Neural cell (in vitro differentiated cells): ENCODE data around the gene NFATC3. TPM values are rescaled to one million over a fixed set of nuclear protein-coding genes. Genes with fewer than 3 reads are reported as not detected.

Source experiments
- H2AFZ ChIP-seq: fragments of 200-600, 300-800 bp; sonication (generic), shearing (Covaris generic); 2 replicates; pipeline ENCODE4 v1.6.0; 2014; ENCODE audit warnings: low read depth, mild to moderate bottlenecking, antibody characterized with exemption, low read length, moderate library complexity
- H3F3A ChIP-seq: fragments of 200-600 bp; shearing (Covaris generic); 2 replicates; pipeline ENCODE4 v1.6.1; 2016; ENCODE audit warnings: mild to moderate bottlenecking, moderate library complexity, mixed read lengths, antibody characterized with exemption, low read length; ENCODE audit not compliant: insufficient read depth, poor library complexity, severe bottlenecking
- H3K27ac ChIP-seq: fragments of 200-600, 300-800 bp; sonication (generic), shearing (Covaris generic); 2 replicates; pipeline ENCODE4 v1.5.1; 2014; ENCODE audit warnings: mild to moderate bottlenecking, low read length, moderate library complexity
- H3K27me3 ChIP-seq: fragments of 300-800, 200-600 bp; sonication (generic), shearing (Covaris generic); 2 replicates; pipeline ENCODE4 v1.6.0; 2014; ENCODE audit warnings: mild to moderate bottlenecking, low read depth, low read length, moderate library complexity; ENCODE audit not compliant: insufficient read depth
- H3K36me3 ChIP-seq: fragments of 300-800, 200-600 bp; sonication (generic), shearing (Covaris generic); 2 replicates; pipeline ENCODE4 v1.5.1; 2014; ENCODE audit warnings: mild to moderate bottlenecking, antibody characterized with exemption, low read length, moderate library complexity; ENCODE audit not compliant: insufficient read depth
- H3K4me2 ChIP-seq: fragments of 300-800, 200-600 bp; sonication (generic), shearing (Covaris generic); 2 replicates; pipeline ENCODE4 v1.6.0; 2014; ENCODE audit warnings: mild to moderate bottlenecking, low read length
- H3K4me3 ChIP-seq: fragments of 300-800, 200-600 bp; sonication (generic), shearing (Covaris generic); 2 replicates; pipeline ENCODE4 v1.5.1; 2014; ENCODE audit warnings: mild to moderate bottlenecking, low read length, moderate library complexity
- H3K79me2 ChIP-seq: fragments of 200-600 bp; shearing (Covaris generic); replicated peaks from 2 replicates; pipeline ENCODE4 v1.6.0; 2014; ENCODE audit warnings: mild to moderate bottlenecking, low read length, moderate library complexity; ENCODE audit not compliant: insufficient read depth
- H3K9ac ChIP-seq: fragments of 300-800, 200-600 bp; sonication (generic), shearing (Covaris generic); 2 replicates; pipeline ENCODE4 v1.6.1; 2016; ENCODE audit warnings: mild to moderate bottlenecking, low read length, mixed read lengths
- H3K9me2 ChIP-seq: fragments of 200-600 bp; shearing (Covaris generic); 2 replicates; pipeline ENCODE4 v1.6.1; 2016; ENCODE audit warnings: mild to moderate bottlenecking, low read length, mixed read lengths; ENCODE audit not compliant: insufficient read depth
- H3K9me3 ChIP-seq: fragments of 200-600, 300-800 bp; sonication (generic), shearing (Covaris generic); 2 replicates; pipeline ENCODE4 v1.6.1; 2016; ENCODE audit warnings: mild to moderate bottlenecking, mixed run types, low read length, moderate library complexity, mixed read lengths
- H4K20me1 ChIP-seq: fragments of 200-600 bp; shearing (Covaris generic); 2 replicates; pipeline ENCODE4 v1.6.1; 2016; ENCODE audit warnings: mild to moderate bottlenecking, mixed run types; ENCODE audit not compliant: insufficient read depth
- CTCF ChIP-seq: fragments of 450-650 bp; IDR thresholded peaks from 2 replicates; pipeline ENCODE4 v1.5.1; 2014; ENCODE audit warnings: antibody characterized with exemption, mild to moderate bottlenecking, moderate library complexity; ENCODE audit not compliant: poor library complexity, severe bottlenecking
- EP300 ChIP-seq: fragments of 450-650 bp; conservative IDR thresholded peaks from 2 replicates; pipeline ENCODE4 v1.6.1; 2014; ENCODE audit warnings: antibody characterized with exemption, mild to moderate bottlenecking, moderate library complexity; ENCODE audit not compliant: poor library complexity, severe bottlenecking
- EZH2 ChIP-seq: fragments of 200-600, 300-800 bp; shearing (Covaris generic), sonication (generic); IDR thresholded peaks from 2 replicates; pipeline ENCODE4 v1.6.1; 2014; ENCODE audit warnings: antibody characterized with exemption, low read length, borderline replicate concordance, mild to moderate bottlenecking; ENCODE audit not compliant: insufficient read depth, poor library complexity, severe bottlenecking
- MXI1 ChIP-seq: fragments of 450-650 bp; conservative IDR thresholded peaks from 2 replicates; pipeline ENCODE4 v1.6.1; 2014; ENCODE audit warnings: antibody characterized with exemption, mild to moderate bottlenecking; ENCODE audit not compliant: poor library complexity, severe bottlenecking
- POLR2AphosphoS5 ChIP-seq: IDR thresholded peaks from 2 replicates; pipeline ENCODE4 v1.6.1; 2012
- RAD21 ChIP-seq: fragments of 450-650 bp; conservative IDR thresholded peaks from 2 replicates; pipeline ENCODE4 v1.6.1; 2014; ENCODE audit warnings: antibody characterized with exemption, mild to moderate bottlenecking, moderate library complexity
- SMC3 ChIP-seq: fragments of 450-650 bp; conservative IDR thresholded peaks from 2 replicates; pipeline ENCODE4 v1.6.1; 2014; ENCODE audit warnings: antibody characterized with exemption, mild to moderate bottlenecking, moderate library complexity; ENCODE audit not compliant: poor library complexity
- TAF1 ChIP-seq: IDR thresholded peaks from 2 replicates; pipeline ENCODE4 v1.6.1; 2012; ENCODE audit warnings: low read depth
- polyA plus RNA-seq: library from polyadenylated mRNA; depleted of rRNA; stranded (reverse); fragments of >200 nt; gene quantifications from 2 replicates; pipeline ENCODE4 v1.2.3, GENCODE V29; 2014
- TF ChIP-seq, protein P1 (sequence below): IDR thresholded peaks from 2 replicates; pipeline ENCODE4 v1.6.1; 2012; ENCODE audit warnings: borderline replicate concordance

Gene NFATC3
- polyA plus RNA-seq, 1 donor from 2014 or later = 6.2 TPM

DNA sequence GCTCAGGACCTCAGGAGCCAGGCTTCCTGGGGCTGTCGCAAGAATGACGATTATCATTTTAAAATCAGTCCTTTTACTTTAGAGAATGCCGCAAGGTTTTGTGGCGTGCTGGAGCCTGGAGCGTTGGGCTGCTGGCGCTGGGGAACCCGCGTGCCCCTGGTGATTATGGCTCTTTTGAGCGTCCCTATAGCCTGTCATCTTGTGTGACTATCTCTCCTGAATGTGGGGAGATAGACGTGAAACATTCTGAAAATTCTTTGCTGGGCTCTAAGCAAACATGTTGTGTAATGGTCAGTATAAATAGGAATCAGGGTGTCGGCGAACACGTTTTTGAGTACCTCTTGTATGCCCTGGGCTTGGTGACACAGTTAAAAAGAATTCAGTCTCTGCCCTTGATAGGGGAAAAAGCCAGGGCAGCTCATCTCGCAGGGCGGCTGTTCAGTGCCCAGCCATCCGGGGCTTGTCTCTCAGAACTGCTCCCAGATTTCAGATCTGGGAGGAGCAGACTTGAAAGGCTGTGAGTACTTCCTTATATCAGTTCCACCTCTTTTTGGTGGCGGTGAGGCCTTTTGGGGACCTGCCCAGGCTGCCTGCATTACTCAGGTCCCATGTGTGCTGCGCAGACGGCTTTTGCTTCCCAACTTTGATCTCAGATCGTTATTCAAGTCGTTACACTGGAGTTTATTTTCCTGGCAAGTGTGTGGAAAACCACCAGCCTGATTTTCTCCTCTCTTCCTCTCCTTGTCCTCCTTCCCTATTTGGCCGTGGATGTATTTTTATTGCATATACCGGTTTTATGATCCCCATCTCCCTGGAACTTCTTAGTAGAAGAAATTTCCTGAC is 180.1 kb downstream of the NFATC3 start:
- Histone ChIP-seq H3K27me3 (no peaks in the 10 kb centered on the region), H3K79me2 (no peaks in the 10 kb centered on the region)

GRCh38 chr16:68267612-68268405 is 182.6 kb downstream of the NFATC3 start:
- Histone ChIP-seq H3K4me3 (no peak overlapping the region), H3K27ac (no peak overlapping the region), H3K4me2 (no peak overlapping the region), H3K27me3 (no peaks in the 10 kb centered on the region), H3K79me2 (no peaks in the 10 kb centered on the region), H3F3A (peaks cover 3% of the 10 kb centered on the region), H3K9ac (no peak overlapping the region), H3K9me2 (no peaks in the 10 kb centered on the region), H3K9me3 (no peaks in the 10 kb centered on the region), H2AFZ (no peak overlapping the region), H4K20me1 (no peaks in the 10 kb centered on the region), H3K36me3 (no peaks in the 10 kb centered on the region)
- TF ChIP-seq, protein P1, sequence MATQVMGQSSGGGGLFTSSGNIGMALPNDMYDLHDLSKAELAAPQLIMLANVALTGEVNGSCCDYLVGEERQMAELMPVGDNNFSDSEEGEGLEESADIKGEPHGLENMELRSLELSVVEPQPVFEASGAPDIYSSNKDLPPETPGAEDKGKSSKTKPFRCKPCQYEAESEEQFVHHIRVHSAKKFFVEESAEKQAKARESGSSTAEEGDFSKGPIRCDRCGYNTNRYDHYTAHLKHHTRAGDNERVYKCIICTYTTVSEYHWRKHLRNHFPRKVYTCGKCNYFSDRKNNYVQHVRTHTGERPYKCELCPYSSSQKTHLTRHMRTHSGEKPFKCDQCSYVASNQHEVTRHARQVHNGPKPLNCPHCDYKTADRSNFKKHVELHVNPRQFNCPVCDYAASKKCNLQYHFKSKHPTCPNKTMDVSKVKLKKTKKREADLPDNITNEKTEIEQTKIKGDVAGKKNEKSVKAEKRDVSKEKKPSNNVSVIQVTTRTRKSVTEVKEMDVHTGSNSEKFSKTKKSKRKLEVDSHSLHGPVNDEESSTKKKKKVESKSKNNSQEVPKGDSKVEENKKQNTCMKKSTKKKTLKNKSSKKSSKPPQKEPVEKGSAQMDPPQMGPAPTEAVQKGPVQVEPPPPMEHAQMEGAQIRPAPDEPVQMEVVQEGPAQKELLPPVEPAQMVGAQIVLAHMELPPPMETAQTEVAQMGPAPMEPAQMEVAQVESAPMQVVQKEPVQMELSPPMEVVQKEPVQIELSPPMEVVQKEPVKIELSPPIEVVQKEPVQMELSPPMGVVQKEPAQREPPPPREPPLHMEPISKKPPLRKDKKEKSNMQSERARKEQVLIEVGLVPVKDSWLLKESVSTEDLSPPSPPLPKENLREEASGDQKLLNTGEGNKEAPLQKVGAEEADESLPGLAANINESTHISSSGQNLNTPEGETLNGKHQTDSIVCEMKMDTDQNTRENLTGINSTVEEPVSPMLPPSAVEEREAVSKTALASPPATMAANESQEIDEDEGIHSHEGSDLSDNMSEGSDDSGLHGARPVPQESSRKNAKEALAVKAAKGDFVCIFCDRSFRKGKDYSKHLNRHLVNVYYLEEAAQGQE = no peak
- TF ChIP-seq TAF1 (no peak), EZH2 (no peak), RAD21 (no peak), EP300 (no peak), POLR2AphosphoS5 (no peak), SMC3 (no peak), CTCF (no peak), MXI1 (no peak)

More for the DNA sequence above, 180.1 kb downstream of the NFATC3 start:
- H3K9me3 ChIP-seq = no peaks in the 10 kb centered on the region
- no peaks in the 10 kb centered on the region for H4K20me1 ChIP-seq
- H3K4me2 ChIP-seq = peak overlapping the region; percentile 36
- H2AFZ ChIP-seq = peak overlapping the region; percentile 69
- H3K9me2 ChIP-seq = no peaks in the 10 kb centered on the region
- no peaks in the 10 kb centered on the region for H3K36me3 ChIP-seq
- H3F3A ChIP-seq = peaks cover 3% of the 10 kb centered on the region
- H3K4me3 ChIP-seq = peak overlapping the region; percentile 97
- H3K9ac ChIP-seq = peak overlapping the region; percentile 81
- TF ChIP-seq EP300 (no peak), SMC3 (no peak), RAD21 (no peak)
- H3K27ac ChIP-seq = peak overlapping the region; percentile 68
